LNCAP (cell line): Measurements from ENCODE around the gene PPIL6.

ENCODE experiments used
- TF ChIP-seq, protein P1 (sequence below): fragments of 450-650 bp; IDR thresholded peaks from 2 replicates; pipeline ENCODE4 v1.5.1; 2017; ENCODE audit warnings: mild to moderate bottlenecking

Gene PPIL6

DNA sequence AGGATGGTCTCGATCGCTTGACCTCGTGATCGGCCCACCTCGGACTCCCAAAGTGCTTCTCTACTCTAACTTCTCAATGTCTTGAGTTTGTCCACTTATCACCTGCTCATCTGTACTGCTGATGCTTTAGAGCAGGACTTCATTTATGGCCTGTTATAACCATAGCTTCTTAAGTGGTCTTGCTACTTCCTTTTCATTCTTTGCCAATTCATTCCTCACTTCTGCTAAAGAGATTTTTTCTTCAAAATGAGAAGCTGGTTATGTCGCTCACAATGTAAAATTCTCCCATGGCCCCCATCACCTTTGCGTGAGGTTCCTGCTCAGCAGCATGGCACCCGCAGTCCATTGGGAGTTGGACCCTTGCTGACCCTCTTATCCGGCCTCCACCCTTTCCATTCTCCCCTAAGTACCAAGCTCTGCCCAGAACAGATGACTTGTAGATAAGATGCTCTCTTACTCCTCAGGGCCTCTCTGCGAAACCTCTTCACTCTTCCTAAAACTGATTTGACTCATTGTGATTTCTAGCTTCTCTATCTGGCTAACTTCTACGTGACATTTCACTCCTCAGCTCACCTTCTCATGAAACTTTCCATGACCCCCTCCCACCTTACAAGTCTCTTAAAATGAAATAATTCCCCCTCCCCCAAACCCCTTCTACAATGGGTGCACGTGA is 44.2 kb downstream of the PPIL6 start:
- TF ChIP-seq, protein P1, sequence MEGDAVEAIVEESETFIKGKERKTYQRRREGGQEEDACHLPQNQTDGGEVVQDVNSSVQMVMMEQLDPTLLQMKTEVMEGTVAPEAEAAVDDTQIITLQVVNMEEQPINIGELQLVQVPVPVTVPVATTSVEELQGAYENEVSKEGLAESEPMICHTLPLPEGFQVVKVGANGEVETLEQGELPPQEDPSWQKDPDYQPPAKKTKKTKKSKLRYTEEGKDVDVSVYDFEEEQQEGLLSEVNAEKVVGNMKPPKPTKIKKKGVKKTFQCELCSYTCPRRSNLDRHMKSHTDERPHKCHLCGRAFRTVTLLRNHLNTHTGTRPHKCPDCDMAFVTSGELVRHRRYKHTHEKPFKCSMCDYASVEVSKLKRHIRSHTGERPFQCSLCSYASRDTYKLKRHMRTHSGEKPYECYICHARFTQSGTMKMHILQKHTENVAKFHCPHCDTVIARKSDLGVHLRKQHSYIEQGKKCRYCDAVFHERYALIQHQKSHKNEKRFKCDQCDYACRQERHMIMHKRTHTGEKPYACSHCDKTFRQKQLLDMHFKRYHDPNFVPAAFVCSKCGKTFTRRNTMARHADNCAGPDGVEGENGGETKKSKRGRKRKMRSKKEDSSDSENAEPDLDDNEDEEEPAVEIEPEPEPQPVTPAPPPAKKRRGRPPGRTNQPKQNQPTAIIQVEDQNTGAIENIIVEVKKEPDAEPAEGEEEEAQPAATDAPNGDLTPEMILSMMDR = no peak

DNA sequence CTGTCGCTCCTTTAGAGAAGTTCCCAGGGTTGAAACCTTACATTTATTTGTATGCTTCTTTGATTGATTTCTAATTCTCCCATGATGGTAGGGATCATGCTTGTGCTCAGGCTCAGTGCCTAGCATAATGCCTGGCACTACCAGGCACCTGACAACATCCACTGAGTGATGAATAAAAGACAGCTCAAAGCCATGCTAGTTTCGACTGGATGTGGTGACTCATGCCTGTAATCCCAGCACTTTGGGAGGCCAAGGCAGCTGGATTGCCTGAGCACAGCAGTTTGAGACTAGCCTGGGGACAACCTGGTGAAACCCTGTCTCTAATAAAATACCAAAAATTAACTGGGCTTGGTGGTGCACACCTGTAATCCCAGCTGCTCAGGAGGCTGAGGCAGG is 46.5 kb downstream of the PPIL6 start:
- TF ChIP-seq, protein P1 = no peak

DNA sequence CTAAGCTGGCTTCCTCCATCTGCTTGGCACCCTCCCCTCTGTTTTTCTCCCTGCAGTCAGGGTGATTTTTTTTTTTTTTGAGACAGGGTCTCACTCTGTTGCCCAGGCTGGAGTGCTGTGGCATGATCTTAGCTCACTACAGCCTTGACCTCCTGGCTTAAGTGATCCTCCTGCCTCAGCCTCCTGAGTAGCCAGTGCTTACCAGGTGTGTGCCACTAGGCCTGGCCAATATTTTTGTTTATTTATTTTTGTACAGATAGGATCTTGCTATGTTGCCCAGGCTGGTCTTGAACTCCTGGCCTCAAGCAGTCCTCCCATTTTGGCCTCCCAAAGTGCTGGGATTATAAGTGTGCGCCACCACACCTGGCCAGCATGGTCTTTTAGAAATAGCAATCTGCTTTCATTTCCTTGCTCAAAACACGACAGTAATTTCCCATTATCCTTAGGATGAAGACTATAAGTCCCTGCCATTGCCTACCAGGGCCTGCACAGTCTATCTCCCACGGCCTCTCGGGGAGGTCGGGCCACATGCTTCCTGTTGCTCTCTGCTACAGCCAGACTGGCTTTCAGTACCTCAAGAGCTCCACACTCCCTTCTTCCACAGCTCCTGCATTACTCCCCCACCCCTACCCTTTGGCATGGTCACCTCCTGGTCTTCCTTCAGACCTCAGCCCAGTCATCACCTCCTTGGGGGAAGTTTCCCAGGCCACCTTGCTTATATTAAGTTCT is 47.1 kb downstream of the PPIL6 start:
- TF ChIP-seq, protein P1 = no peak

DNA sequence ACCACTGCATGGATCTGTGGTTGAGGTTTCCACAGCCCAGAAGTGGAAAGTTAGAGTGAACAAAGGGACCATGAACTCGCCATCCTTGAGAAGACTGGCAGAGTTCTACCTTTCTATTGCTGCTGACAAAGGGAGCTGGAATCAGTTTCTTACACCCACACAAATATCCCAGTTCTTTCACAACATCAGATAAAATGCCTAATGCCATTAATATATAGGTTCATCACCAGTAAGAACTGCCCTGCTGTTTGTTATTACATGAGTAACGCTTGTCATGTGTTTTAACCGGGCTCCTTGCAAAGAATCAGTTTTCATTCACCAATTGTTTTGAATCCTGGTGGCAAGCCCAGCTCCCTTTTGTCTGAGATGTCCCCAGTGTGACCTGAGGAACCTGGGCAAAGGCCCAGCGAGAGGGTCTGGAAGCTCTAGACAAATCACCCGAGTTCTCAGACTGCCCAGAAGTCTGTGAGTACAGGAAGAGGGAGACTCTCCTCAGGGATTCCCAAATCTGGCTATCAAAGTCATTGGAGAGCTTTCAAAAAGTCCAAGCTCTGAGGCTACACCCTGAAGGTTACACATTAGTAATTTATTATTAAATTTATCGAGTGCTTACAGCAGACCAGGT is 50.7 kb downstream of the PPIL6 start:
- TF ChIP-seq, protein P1 = no peak

DNA sequence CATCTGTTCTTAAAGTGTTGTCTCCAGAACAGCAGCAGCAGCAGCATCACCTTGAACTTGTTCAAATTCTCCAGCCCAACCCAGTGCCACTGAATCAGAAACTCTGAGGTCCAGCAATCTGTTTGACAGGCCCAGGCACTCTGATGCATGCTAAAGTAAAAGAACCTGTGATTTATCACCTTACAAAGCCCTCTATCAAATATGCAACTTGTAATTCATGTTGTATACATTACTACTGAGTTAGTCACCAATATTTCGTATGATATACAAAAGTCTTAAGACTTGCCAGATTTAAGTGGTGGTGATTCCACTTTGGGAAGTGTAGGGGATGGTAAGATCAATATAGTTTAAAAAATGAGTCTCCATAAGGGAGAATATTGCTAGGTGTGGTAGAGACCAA is 52.2 kb downstream of the PPIL6 start:
- TF ChIP-seq, protein P1 = no peak

DNA sequence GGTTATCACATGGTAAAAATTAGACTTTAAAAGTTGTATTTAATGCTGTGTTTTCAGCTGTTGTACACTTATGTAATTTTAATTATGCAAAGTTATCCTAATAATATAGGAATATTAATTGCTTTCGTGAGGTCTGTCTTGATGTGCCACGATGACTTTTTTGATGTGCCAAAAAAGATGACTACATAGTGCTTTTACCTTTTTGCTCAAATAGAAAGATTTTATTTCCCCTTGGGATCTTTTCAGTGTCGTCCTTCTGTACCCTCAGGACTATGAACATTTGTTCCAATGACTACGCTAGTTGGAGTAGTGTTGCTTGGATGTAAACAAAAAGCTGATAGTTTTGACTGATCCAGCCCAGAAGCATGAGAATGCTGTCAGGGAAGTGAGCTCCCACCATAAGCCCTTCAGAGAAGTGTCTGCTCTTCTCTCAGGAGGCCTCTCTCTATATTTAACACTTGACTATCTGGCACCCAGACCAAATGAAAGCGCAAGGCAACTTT is 56.9 kb downstream of the PPIL6 start:
- TF ChIP-seq, protein P1 = no peak; the same call in 1 of the 2 replicates

DNA sequence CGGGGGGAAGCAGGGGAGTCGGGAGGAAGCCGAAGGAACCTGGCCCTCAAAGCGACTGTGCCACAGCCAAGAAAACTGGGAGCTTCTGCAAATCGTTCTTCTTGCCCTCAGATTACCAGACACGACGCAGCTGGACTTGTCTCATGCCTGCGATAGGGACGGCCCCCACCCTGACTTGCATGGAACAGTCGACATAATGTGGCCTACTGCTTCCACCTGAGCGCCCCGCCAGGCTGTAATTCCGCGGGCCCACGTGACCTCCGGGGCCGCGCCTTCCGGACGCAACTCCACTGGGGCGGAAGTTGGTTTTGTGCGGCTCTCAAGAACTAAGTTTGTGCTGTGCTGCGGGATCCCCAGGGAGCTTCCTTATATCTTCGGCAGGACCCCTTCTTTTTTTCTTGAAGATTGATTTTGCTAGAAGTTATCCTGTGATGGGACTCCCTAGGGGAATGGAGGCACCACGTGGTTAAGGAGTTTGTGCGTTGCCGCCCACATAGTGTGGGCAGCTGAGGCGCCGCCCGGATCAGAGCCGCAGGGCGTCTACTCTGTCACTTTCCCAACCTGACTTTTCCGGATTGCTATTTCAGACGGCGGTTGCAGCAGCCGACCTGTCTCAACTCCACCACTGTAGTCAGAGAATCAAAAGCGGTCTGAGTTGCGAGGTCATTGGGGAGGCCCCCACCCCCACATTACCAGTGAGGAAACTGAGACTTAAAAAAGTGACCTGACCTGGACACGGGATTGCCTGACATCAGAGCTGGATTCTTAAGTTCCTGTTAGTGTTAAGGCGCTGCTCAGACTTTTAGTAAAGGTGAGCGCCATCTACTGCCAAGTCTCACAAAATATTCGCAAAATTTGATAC is 57.6 kb downstream of the PPIL6 start:
- TF ChIP-seq, protein P1 = peak; percentile 60; the same call in 1 of the 2 replicates
